Esophagus muscularis mucosa (tissue), 4 donors: Measurements from ENCODE around the gene MCM9.

ENCODE experiments used
- CTCF ChIP-seq, 3 experiments: fragments of 200-600 bp in 2 of 3; fragments of 450-650 bp in 1 of 3; sonication (generic) in 2 of 3; IDR thresholded peaks; one replicate each; pipeline ENCODE4 v1.5.1; 2017 to 2019; ENCODE audit warnings: antibody characterized with exemption in 3 of 3, mild to moderate bottlenecking in 2 of 3, moderate library complexity in 1 of 3
- EP300 ChIP-seq: sonication (generic); formaldehyde crosslinking; IDR thresholded peaks from one replicate; pipeline ENCODE4 v1.6.1; 2017; ENCODE audit warnings: antibody characterized with exemption
- POLR2A ChIP-seq: fragments of 450-650 bp; IDR thresholded peaks from one replicate; pipeline ENCODE4 v1.6.1; 2017; ENCODE audit warnings: antibody characterized with exemption, moderate library complexity, mild to moderate bottlenecking, low read depth
- POLR2AphosphoS5 ChIP-seq, 2 donors: sonication (generic); formaldehyde crosslinking; IDR thresholded peaks; one replicate each; pipeline ENCODE4 v1.6.1; 2017; ENCODE audit warnings: antibody characterized with exemption in 2 of 2

GRCh38 chr6:118860880-118861279 is 74.1 kb downstream of the MCM9 start:
- TF ChIP-seq CTCF (IDR thresholded peaks at IDR 0.05): no peak
- no peak for TF ChIP-seq EP300
- no peak for TF ChIP-seq POLR2AphosphoS5 (IDR thresholded peaks at IDR 0.05)
- TF ChIP-seq POLR2A: no peak
